Keratinocyte (primary cell): ENCODE results near the gene NCAPG.

ENCODE experiments used
- CTCF ChIP-seq, 3 experiments: IDR thresholded peaks in 1 of 3; conservative IDR thresholded peaks in 1 of 3; optimal IDR thresholded peaks in 1 of 3; 2 replicates in 2 of 3; 3 replicates in 1 of 3; pipeline versions ENCODE3 to v1.5.1; 2011; ENCODE audit warnings: low read length in 3 of 3, mild to moderate bottlenecking in 3 of 3, moderate library complexity in 2 of 3, control low read depth in 1 of 3, inconsistent platforms in 1 of 3; ENCODE audit not compliant: insufficient read depth in 2 of 3; ENCODE audit errors: extremely low read depth in 1 of 3
- EZH2 ChIP-seq: IDR thresholded peaks from one replicate; pipeline ENCODE4 v1.6.1; 2012; ENCODE audit warnings: inconsistent platforms, mild to moderate bottlenecking, low read length, moderate library complexity

GRCh38 chr4:17765514-17766286, 45.1 kb upstream of the NCAPG start:
- TF ChIP-seq EZH2 (no peak), CTCF (optimal IDR thresholded peaks at IDR 0.05 in 1 of 3, IDR thresholded peaks at IDR 0.05 in 1 of 3, conservative IDR thresholded peaks at IDR 0.05 in 1 of 3; ENCODE audit: extremely low read depth in 1 of 3, insufficient read depth in 2 of 3, low read length in 3 of 3) (no peak)
